Kidney (tissue), 14 donors: ENCODE measurements around the gene RASGRF1. TPM values are rescaled to one million over a fixed set of nuclear protein-coding genes. Genes with fewer than 3 reads are reported as not detected.

Experiments
- DNase-seq, 5 donors: peaks; one replicate each; pipeline ENCODE4 v3.0.0-alpha.2; 2013 to 2020
- FAIRE-seq: peaks from 2 replicates; lab custom pipeline; 2012; peaks lifted over from hg19 to GRCh38; lab: Jason Lieb, UNC
- H3K27ac ChIP-seq, 2 donors: one replicate each; pipeline ENCODE4 v1.7.0; 2013; ENCODE audit warnings: low read depth in 2 of 2, low read length in 2 of 2, inconsistent platforms in 1 of 2
- H3K27me3 ChIP-seq: one replicate; pipeline ENCODE4 v1.7.1; 2013; ENCODE audit warnings: low read length, inconsistent platforms; ENCODE audit not compliant: control insufficient read depth, insufficient read depth
- H3K36me3 ChIP-seq, 3 donors: one replicate each; pipeline versions ENCODE4 v1.7.0 to v1.7.1; 2013; ENCODE audit warnings: low read length in 3 of 3, control low read depth in 1 of 3, inconsistent platforms in 1 of 3; ENCODE audit not compliant: insufficient read depth in 3 of 3, control insufficient read depth in 2 of 3
- H3K4me1 ChIP-seq, 3 donors: one replicate each; pipeline versions ENCODE4 v1.7.0 to v1.7.1; 2013; ENCODE audit warnings: low read length in 3 of 3, inconsistent platforms in 1 of 3, low read depth in 1 of 3; ENCODE audit not compliant: control insufficient read depth in 2 of 3, insufficient read depth in 2 of 3
- H3K4me3 ChIP-seq, 3 donors: one replicate each; pipeline versions ENCODE4 v1.7.0 to v1.8.1; 2013; ENCODE audit warnings: low read length in 3 of 3, control low read depth in 1 of 3, inconsistent platforms in 1 of 3
- H3K9ac ChIP-seq, 3 donors: one replicate each; pipeline versions ENCODE4 v1.7.0 to v1.7.1; 2013; ENCODE audit warnings: low read length in 3 of 3, control low read depth in 1 of 3, inconsistent platforms in 1 of 3
- H3K9me3 ChIP-seq, 3 donors: one replicate each; pipeline versions ENCODE4 v1.7.0 to v1.7.1; 2013; ENCODE audit warnings: low read length in 3 of 3, control low read depth in 1 of 3, inconsistent platforms in 1 of 3; ENCODE audit not compliant: control insufficient read depth in 2 of 3, insufficient read depth in 1 of 3
- CTCF ChIP-seq: IDR thresholded peaks from 3 replicates; pipeline ENCODE4 v1.5.1; 2012; ENCODE audit warnings: mild to moderate bottlenecking, moderate library complexity, borderline replicate concordance; ENCODE audit not compliant: insufficient read depth; ENCODE audit errors: extremely low read depth
- intact Hi-C: fragments of 100-400 bp; cut with DNase I; formaldehyde crosslinking; loops from one replicate; pipeline ENCODE4 v1.11.1; 2022
- polyA plus RNA-seq: library from polyadenylated mRNA; stranded (reverse); fragments of 350-450 nt; fragmentation: Illumina TruSeq; extraction: RNeasy Lipid Tissue Mini Kit (QIAGEN cat#74804); gene quantifications from one replicate; pipeline ENCODE4 v1.2.3, GENCODE V29; 2014; ENCODE audit warnings: low read depth, low replicate concordance; ENCODE audit not compliant: insufficient read depth
- total RNA-seq: library from RNA; stranded (reverse); fragmentation: NEBNext Ultra II Directional; extraction: Animal tissue kit (Norgen Biotek cat#: 25700); gene quantifications from one replicate; pipeline ENCODE4 v1.2.1, GENCODE V29; 2021
- donor health status: control.
- donor health status: control.
- donor health status: control.
- donor health status: control.
- donor health status: control.
- donor health status: DM: yes; HTN: yes; CAD: no.
- donor health status: Normal renal cell carcinoma (clear cell type).

RASGRF1 gene
- total and polyA plus RNA-seq, 2 donors from 2014 or later = 0.98 to 4.2 TPM

DNA sequence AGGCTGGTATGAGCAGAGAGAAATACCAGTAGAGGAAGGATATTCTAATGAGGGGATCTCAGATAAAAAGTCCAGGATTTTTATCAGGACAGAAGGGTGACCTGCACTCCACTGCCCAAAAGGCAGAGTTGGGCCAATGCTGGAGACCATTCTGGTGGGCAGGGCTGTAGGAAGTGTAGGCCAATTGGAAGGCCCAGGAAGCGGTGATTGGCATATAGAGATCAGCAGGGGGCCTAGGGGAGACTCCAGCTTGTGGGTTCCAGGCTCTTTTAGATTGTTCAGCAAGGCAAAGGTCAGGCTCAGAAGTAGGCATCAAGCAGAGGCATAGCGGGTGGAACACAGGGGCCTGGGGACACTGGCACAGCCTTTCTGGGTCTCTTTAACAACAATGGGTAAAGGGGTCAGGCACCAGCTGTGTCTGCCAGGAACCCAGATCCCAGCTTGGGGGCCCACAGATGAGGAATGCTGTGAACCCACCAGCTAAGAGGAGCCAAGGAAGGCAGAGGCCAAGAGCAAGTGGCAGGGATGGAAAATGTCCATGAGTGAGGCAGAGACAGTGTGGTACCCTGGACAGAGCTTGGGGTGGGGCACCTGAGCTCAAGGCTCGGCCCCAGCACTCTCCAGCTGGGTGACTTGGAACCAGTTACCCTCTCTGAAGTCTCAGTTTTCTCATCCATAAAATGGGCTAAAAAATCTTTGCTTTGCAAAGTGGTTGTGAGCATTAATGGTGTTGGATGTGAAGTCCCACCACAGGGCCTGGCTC, 27.0 kb upstream of the RASGRF1 start:
- FAIRE-seq = no peak

GRCh38 chr15:79116771-79117170, 26.2 kb upstream of the RASGRF1 start:
- no peaks in the 10 kb centered on the region for H3K4me1 ChIP-seq
- DNase-seq (no peak), FAIRE-seq (no peak)
- H3K27ac ChIP-seq = no peak overlapping the region
- intact Hi-C loops = no loop called here
- no peaks in the 10 kb centered on the region for H3K36me3 ChIP-seq
- H3K9ac ChIP-seq = no peak overlapping the region
- H3K27me3 ChIP-seq = no peaks in the 10 kb centered on the region
- H3K9me3 ChIP-seq = no peaks in the 10 kb centered on the region
- H3K4me3 ChIP-seq = no peak overlapping the region
- no peak for TF ChIP-seq CTCF

More for the DNA sequence above, 27.0 kb upstream of the RASGRF1 start:
- Histone ChIP-seq H3K4me1 (no peaks in the 10 kb centered on the region), H3K27me3 (no peaks in the 10 kb centered on the region), H3K4me3 (no peak overlapping the region), H3K9me3 (no peaks in the 10 kb centered on the region), H3K36me3 (no peaks in the 10 kb centered on the region), H3K9ac (no peak overlapping the region), H3K27ac (no peak overlapping the region)
- intact Hi-C loops = no loop called here
- no peak for DNase-seq
- TF ChIP-seq CTCF = no peak

DNA sequence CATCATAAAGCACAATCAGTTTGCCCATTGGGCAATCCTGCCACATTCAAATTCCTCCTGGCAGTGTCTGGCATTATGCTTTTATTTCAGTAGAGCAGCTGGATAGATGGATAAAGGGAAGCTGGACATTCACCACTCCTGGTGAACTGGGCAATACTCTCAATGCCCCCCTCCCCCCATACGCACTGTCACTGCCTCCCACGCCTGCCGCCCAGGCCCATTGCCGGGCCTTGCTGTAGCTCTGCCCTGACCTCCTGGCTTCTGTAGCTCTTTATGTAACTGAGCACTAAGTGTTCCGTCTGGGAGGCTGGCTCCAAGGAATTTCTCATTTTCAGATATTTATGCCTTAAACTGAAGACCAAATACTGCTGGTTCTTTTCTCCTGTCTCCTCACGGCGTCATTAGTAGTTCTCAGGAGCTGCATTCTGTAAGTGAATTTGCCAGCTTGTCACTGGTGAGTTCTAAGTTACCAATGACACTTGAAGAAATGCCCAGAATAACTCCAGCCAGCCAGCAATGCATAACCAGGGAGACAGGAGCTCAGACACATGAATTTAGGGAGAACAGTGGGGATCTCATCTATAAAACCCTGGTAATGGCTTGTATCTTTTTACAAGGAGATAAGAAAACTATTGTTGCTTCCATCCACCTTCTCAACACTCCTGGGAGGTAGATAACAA, 25.5 kb upstream of the RASGRF1 start:
- FAIRE-seq = no peak
- no peak for TF ChIP-seq CTCF
- Histone ChIP-seq H3K27ac (no peak overlapping the region), H3K9me3 (no peaks in the 10 kb centered on the region), H3K36me3 (no peaks in the 10 kb centered on the region), H3K9ac (no peak overlapping the region), H3K4me1 (no peaks in the 10 kb centered on the region), H3K4me3 (no peak overlapping the region), H3K27me3 (no peaks in the 10 kb centered on the region)
- intact Hi-C loops = no loop called here
- DNase-seq = peak in 4 of 5 donors; percentile 42 to 56 (median 50)
